Measurements from ENCODE around the gene ZNF185.

The ZNF185 gene

GRCh38 chrX:152901816-152902501 is 4.1 kb downstream of the ZNF185 start:
- ATAC-seq (ENCODE audit: insufficient read depth, low read depth) (no peak), DNase-seq (no peak)
- H3K27me3 ChIP-seq (ENCODE audit: insufficient read depth, low read length, poor library complexity) = no peaks in the 10 kb centered on the region
- H3K27ac ChIP-seq (ENCODE audit: low read length) = no peak overlapping the region
- TF ChIP-seq CTCF (IDR thresholded peaks at IDR 0.05; ENCODE audit: borderline replicate concordance, extremely low read depth, low read length, poor library complexity, severe bottlenecking) = no peak
- TF ChIP-seq EZH2 (IDR thresholded peaks at IDR 0.05; ENCODE audit: borderline replicate concordance, low read depth, low read length, severe bottlenecking) = no peak
- no peak overlapping the region for H3K4me2 ChIP-seq (ENCODE audit: insufficient read depth, low read length)
- H3K9me3 ChIP-seq (ENCODE audit: insufficient read depth, low read length, severe bottlenecking) = no peaks in the 10 kb centered on the region
- H3K4me3 ChIP-seq (ENCODE audit: low read depth in 1 of 2, low read length in 2 of 2) = no peak overlapping the region
- H3K79me2 ChIP-seq (ENCODE audit: insufficient read depth, low read length) = no peaks in the 10 kb centered on the region
- H3K36me3 ChIP-seq (ENCODE audit: insufficient read depth, low read length) = no peaks in the 10 kb centered on the region
- H4K20me1 ChIP-seq (ENCODE audit: insufficient read depth, low read length) = no peaks in the 10 kb centered on the region
- H3K9ac ChIP-seq (ENCODE audit: low read depth, low read length) = no peak overlapping the region
- H2AFZ ChIP-seq (ENCODE audit: low read depth, low read length) = no peak overlapping the region
- no peaks in the 10 kb centered on the region for H3K4me1 ChIP-seq (ENCODE audit: insufficient read depth, low read length)

GRCh38 chrX:152902502-152902820 is 4.6 kb downstream of the ZNF185 start:
- H3K27ac ChIP-seq (ENCODE audit: low read length) = no peak overlapping the region
- TF ChIP-seq CTCF (IDR thresholded peaks at IDR 0.05; ENCODE audit: borderline replicate concordance, extremely low read depth, low read length, poor library complexity, severe bottlenecking) (no peak), EZH2 (IDR thresholded peaks at IDR 0.05; ENCODE audit: borderline replicate concordance, low read depth, low read length, severe bottlenecking) (no peak)
- ATAC-seq (ENCODE audit: insufficient read depth, low read depth) (no peak), DNase-seq (no peak)
- no peaks in the 10 kb centered on the region for H4K20me1 ChIP-seq (ENCODE audit: insufficient read depth, low read length)
- H3K27me3 ChIP-seq (ENCODE audit: insufficient read depth, low read length, poor library complexity) = no peaks in the 10 kb centered on the region
- no peaks in the 10 kb centered on the region for H3K4me1 ChIP-seq (ENCODE audit: insufficient read depth, low read length)
- H3K4me2 ChIP-seq (ENCODE audit: insufficient read depth, low read length) = no peak overlapping the region
- no peaks in the 10 kb centered on the region for H3K9me3 ChIP-seq (ENCODE audit: insufficient read depth, low read length, severe bottlenecking)
- no peak overlapping the region for H3K9ac ChIP-seq (ENCODE audit: low read depth, low read length)
- no peak overlapping the region for H3K4me3 ChIP-seq (ENCODE audit: low read depth in 1 of 2, low read length in 2 of 2)
- no peaks in the 10 kb centered on the region for H3K79me2 ChIP-seq (ENCODE audit: insufficient read depth, low read length)
- no peaks in the 10 kb centered on the region for H3K36me3 ChIP-seq (ENCODE audit: insufficient read depth, low read length)
- no peak overlapping the region for H2AFZ ChIP-seq (ENCODE audit: low read depth, low read length)

GRCh38 chrX:152903589-152903988 is 5.7 kb downstream of the ZNF185 start:
- Histone ChIP-seq H2AFZ (ENCODE audit: low read depth, low read length) (no peak overlapping the region), H3K9ac (ENCODE audit: low read depth, low read length) (no peak overlapping the region), H3K36me3 (ENCODE audit: insufficient read depth, low read length) (no peaks in the 10 kb centered on the region), H3K27me3 (ENCODE audit: insufficient read depth, low read length, poor library complexity) (no peaks in the 10 kb centered on the region), H3K4me1 (ENCODE audit: insufficient read depth, low read length) (no peaks in the 10 kb centered on the region), H3K4me3 (ENCODE audit: low read depth in 1 of 2, low read length in 2 of 2) (no peak overlapping the region), H3K4me2 (ENCODE audit: insufficient read depth, low read length) (no peak overlapping the region), H3K9me3 (ENCODE audit: insufficient read depth, low read length, severe bottlenecking) (no peaks in the 10 kb centered on the region), H3K79me2 (ENCODE audit: insufficient read depth, low read length) (no peaks in the 10 kb centered on the region), H3K27ac (ENCODE audit: low read length) (no peak overlapping the region), H4K20me1 (ENCODE audit: insufficient read depth, low read length) (no peaks in the 10 kb centered on the region)
- no peak for DNase-seq
- TF ChIP-seq EZH2 (IDR thresholded peaks at IDR 0.05; ENCODE audit: borderline replicate concordance, low read depth, low read length, severe bottlenecking) = no peak
- no peak for TF ChIP-seq CTCF (IDR thresholded peaks at IDR 0.05; ENCODE audit: borderline replicate concordance, extremely low read depth, low read length, poor library complexity, severe bottlenecking)
- no peak for ATAC-seq (ENCODE audit: insufficient read depth, low read depth)
